ENCODE measurements around the gene TRRAP.

The TRRAP gene

GRCh38 chr7:98992076-98992475 is 113.7 kb downstream of the TRRAP start:
- no peak overlapping the region for H3K4me3 ChIP-seq (ENCODE audit: low read depth, low read length)
- TF ChIP-seq CTCF (IDR thresholded peaks at IDR 0.05; ENCODE audit: low read depth, low read length, missing control alignments): no peak
- in situ Hi-C loops (cut with HindIII; ENCODE audit: low sequenced_read_pairs): no loop called here
- DNase-seq (ENCODE audit: low read depth): no peak

- no peak overlapping the region for H3K4me3 ChIP-seq (ENCODE audit: low read depth, low read length)
- no peak for DNase-seq (ENCODE audit: low read depth)
- peak; percentile 6 for TF ChIP-seq CTCF (IDR thresholded peaks at IDR 0.05; ENCODE audit: low read depth, low read length, missing control alignments)
- in situ Hi-C loops (cut with HindIII; ENCODE audit: low sequenced_read_pairs): no loop called here
These were observed 114.9 kb downstream of the TRRAP start for GRCh38 chr7:98993024-98993897.

GRCh38 chr7:98994046-98994944 is 116.0 kb downstream of the TRRAP start:
- H3K4me3 ChIP-seq (ENCODE audit: low read depth, low read length): no peak overlapping the region
- no peak for DNase-seq (ENCODE audit: low read depth)
- in situ Hi-C loops (cut with HindIII; ENCODE audit: low sequenced_read_pairs): no loop called here
- no peak for TF ChIP-seq CTCF (IDR thresholded peaks at IDR 0.05; ENCODE audit: low read depth, low read length, missing control alignments)

GRCh38 chr7:98995111-98995510 is 116.8 kb downstream of the TRRAP start:
- no peak for TF ChIP-seq CTCF (IDR thresholded peaks at IDR 0.05; ENCODE audit: low read depth, low read length, missing control alignments)
- no peak overlapping the region for H3K4me3 ChIP-seq (ENCODE audit: low read depth, low read length)
- in situ Hi-C loops (cut with HindIII; ENCODE audit: low sequenced_read_pairs): loop anchor here (5.0 kb wide), 1 partner anchor 73 kb away; no protein-coding TSS in a partner anchor
- DNase-seq (ENCODE audit: low read depth): no peak

GRCh38 chr7:98995523-98996149 is 117.3 kb downstream of the TRRAP start:
- no peak for TF ChIP-seq CTCF (IDR thresholded peaks at IDR 0.05; ENCODE audit: low read depth, low read length, missing control alignments)
- no peak for DNase-seq (ENCODE audit: low read depth)
- H3K4me3 ChIP-seq (ENCODE audit: low read depth, low read length): no peak overlapping the region
- in situ Hi-C loops (cut with HindIII; ENCODE audit: low sequenced_read_pairs): loop anchor here (5.0 kb wide), 1 partner anchor 73 kb away; no protein-coding TSS in a partner anchor

GRCh38 chr7:98996150-98996552 is 117.8 kb downstream of the TRRAP start:
- in situ Hi-C loops (cut with HindIII; ENCODE audit: low sequenced_read_pairs): loop anchor here (5.0 kb wide), 1 partner anchor 74 kb away; no protein-coding TSS in a partner anchor
- no peak for TF ChIP-seq CTCF (IDR thresholded peaks at IDR 0.05; ENCODE audit: low read depth, low read length, missing control alignments)
- H3K4me3 ChIP-seq (ENCODE audit: low read depth, low read length): no peak overlapping the region
- no peak for DNase-seq (ENCODE audit: low read depth)

Measured in astrocyte of the cerebellum (primary cell).